ENCODE data around the gene TTC14. TPM values are rescaled to one million over a fixed set of nuclear protein-coding genes. Genes with fewer than 3 reads are reported as not detected.

Gene TTC14, protein sequence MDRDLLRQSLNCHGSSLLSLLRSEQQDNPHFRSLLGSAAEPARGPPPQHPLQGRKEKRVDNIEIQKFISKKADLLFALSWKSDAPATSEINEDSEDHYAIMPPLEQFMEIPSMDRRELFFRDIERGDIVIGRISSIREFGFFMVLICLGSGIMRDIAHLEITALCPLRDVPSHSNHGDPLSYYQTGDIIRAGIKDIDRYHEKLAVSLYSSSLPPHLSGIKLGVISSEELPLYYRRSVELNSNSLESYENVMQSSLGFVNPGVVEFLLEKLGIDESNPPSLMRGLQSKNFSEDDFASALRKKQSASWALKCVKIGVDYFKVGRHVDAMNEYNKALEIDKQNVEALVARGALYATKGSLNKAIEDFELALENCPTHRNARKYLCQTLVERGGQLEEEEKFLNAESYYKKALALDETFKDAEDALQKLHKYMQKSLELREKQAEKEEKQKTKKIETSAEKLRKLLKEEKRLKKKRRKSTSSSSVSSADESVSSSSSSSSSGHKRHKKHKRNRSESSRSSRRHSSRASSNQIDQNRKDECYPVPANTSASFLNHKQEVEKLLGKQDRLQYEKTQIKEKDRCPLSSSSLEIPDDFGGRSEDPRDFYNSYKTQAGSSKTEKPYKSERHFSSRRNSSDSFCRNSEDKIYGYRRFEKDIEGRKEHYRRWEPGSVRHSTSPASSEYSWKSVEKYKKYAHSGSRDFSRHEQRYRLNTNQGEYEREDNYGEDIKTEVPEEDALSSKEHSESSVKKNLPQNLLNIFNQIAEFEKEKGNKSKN
- polyA plus RNA-seq (2011; rRNA removed) = 38.3 and 43.7 TPM in 2 replicates
- 5.7 and 6.2 TPM in 2 replicates for polyA plus RNA-seq (2012; cell fraction: cytosol; rRNA removed)
- polyA plus RNA-seq (2012; cell fraction: nucleus; rRNA removed) = 11.7 and 13.4 TPM in 2 replicates
- 16.4 to 18.7 TPM (median 18.2 TPM) in 3 replicates for polyA plus RNA-seq (2017; fragmentation: RNase III; extraction: RNeasy Plus Mini Kit Qiagen cat#74134 plus additional on column Dnase treatment)
- 35.8 and 50.7 TPM in 2 replicates for polyA minus RNA-seq (2011; rRNA and poly(A)+ RNA removed)

GRCh38 chr3:180601688-180602666 lies at the start of gene TTC14:
TTC14 (plus strand) TSS chr3:180602163; CDS start chr3:180602262, 99 bp downstream.
- ATAC-seq (peak; percentile 100), FAIRE-seq (no peak), DNase-seq (ENCODE audit: low read depth in 1 of 2, low spot score in 1 of 2) (peak; percentile 88 to 92)
- 26% methylated on average over 28 of the region's 70 CpGs for WGBS (ENCODE audit: missing lambda C conversion rate)
- Histone ChIP-seq H3K4me2 (peak within 1 kb of the TSS; percentile 83), H3K4me1 (peaks cover 10% of the 10 kb centered on the region; the same call in 1 of the 3 replicates), H3K9me3 (peaks cover 11% of the 10 kb centered on the region), H3K27ac (peak within 1 kb of the TSS; percentile 80 to 89), H3K4me3 (peak within 1 kb of the TSS; percentile 70)
- POLR2A ChIA-PET = interaction anchor here (1.0 kb wide), 1 partner anchor 13 kb away, joined by 3 read pairs; no protein-coding TSS in a partner anchor
- CTCF ChIA-PET = interaction anchor here (2.0 kb wide), 1 partner anchor 673 kb away, joined by 5 read pairs; no protein-coding TSS in a partner anchor
- TF ChIP-seq HOXB13 (CRISPR knock-in tag; IDR thresholded peaks at IDR 0.05; ENCODE audit: low read depth) (no peak), RNF2 (IDR thresholded peaks at IDR 0.05; ENCODE audit: borderline replicate concordance, low read depth) (no peak), EHF (CRISPR knock-in tag; IDR thresholded peaks at IDR 0.05) (no peak), CBX8 (IDR thresholded peaks at IDR 0.05) (no peak), KDM1A (IDR thresholded peaks at IDR 0.05; ENCODE audit: low read depth) (no peak), ZC3H11A (IDR thresholded peaks at IDR 0.05) (no peak), NPAS2 (CRISPR knock-in tag; IDR thresholded peaks at IDR 0.05; ENCODE audit: borderline replicate concordance) (no peak), RFX5 (IDR thresholded peaks at IDR 0.05) (no peak), EP300 (IDR thresholded peaks at IDR 0.05) (no peak), BHLHE40 (IDR thresholded peaks at IDR 0.05; ENCODE audit: low read depth, low read length) (no peak), RARB (CRISPR knock-in tag; IDR thresholded peaks at IDR 0.05) (no peak), HEYL (CRISPR knock-in tag; IDR thresholded peaks at IDR 0.05) (no peak), ZFP36 (IDR thresholded peaks at IDR 0.05; ENCODE audit: borderline replicate concordance, partially characterized antibody) (no peak), POLR2A (IDR thresholded peaks at IDR 0.05; ENCODE audit: low read length) (peak; percentile 65), JUN (IDR thresholded peaks at IDR 0.05) (peak in 1 of 2 experiments; percentile 63; a peak in 1 of 5 replicates), ZSCAN20 (CRISPR knock-in tag; IDR thresholded peaks at IDR 0.05) (no peak), HOXA7 (CRISPR knock-in tag; IDR thresholded peaks at IDR 0.05) (no peak), CHD2 (IDR thresholded peaks at IDR 0.05; ENCODE audit: low read length, partially characterized antibody) (peak; percentile 73), JUNB (IDR thresholded peaks at IDR 0.05) (no peak), TP53 (CRISPR knock-in tag; IDR thresholded peaks at IDR 0.05) (no peak), CBX2 (IDR thresholded peaks at IDR 0.05; ENCODE audit: borderline replicate concordance, low read depth) (no peak), HOXB5 (CRISPR knock-in tag; IDR thresholded peaks at IDR 0.05) (no peak), SMC3 (IDR thresholded peaks at IDR 0.05) (no peak), SREBF2 (IDR thresholded peaks at IDR 0.05) (no peak), MAZ (IDR thresholded peaks at IDR 0.05; ENCODE audit: borderline replicate concordance, low read depth, low read length) (no peak), NFE2L2 (conservative IDR thresholded peaks at IDR 0.05; ENCODE audit: low read length) (no peak)
- TF ChIP-seq, protein P1, sequence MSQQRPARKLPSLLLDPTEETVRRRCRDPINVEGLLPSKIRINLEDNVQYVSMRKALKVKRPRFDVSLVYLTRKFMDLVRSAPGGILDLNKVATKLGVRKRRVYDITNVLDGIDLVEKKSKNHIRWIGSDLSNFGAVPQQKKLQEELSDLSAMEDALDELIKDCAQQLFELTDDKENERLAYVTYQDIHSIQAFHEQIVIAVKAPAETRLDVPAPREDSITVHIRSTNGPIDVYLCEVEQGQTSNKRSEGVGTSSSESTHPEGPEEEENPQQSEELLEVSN (IDR thresholded peaks at IDR 0.05; ENCODE audit: borderline replicate concordance, low read depth) = no peak
- TF ChIP-seq, protein P2, sequence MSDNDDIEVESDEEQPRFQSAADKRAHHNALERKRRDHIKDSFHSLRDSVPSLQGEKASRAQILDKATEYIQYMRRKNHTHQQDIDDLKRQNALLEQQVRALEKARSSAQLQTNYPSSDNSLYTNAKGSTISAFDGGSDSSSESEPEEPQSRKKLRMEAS (IDR thresholded peaks at IDR 0.05) = peak; percentile 77
- TF ChIP-seq, protein P3, sequence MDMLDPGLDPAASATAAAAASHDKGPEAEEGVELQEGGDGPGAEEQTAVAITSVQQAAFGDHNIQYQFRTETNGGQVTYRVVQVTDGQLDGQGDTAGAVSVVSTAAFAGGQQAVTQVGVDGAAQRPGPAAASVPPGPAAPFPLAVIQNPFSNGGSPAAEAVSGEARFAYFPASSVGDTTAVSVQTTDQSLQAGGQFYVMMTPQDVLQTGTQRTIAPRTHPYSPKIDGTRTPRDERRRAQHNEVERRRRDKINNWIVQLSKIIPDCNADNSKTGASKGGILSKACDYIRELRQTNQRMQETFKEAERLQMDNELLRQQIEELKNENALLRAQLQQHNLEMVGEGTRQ (IDR thresholded peaks at IDR 0.05) = no peak
- TF ChIP-seq, protein P4, sequence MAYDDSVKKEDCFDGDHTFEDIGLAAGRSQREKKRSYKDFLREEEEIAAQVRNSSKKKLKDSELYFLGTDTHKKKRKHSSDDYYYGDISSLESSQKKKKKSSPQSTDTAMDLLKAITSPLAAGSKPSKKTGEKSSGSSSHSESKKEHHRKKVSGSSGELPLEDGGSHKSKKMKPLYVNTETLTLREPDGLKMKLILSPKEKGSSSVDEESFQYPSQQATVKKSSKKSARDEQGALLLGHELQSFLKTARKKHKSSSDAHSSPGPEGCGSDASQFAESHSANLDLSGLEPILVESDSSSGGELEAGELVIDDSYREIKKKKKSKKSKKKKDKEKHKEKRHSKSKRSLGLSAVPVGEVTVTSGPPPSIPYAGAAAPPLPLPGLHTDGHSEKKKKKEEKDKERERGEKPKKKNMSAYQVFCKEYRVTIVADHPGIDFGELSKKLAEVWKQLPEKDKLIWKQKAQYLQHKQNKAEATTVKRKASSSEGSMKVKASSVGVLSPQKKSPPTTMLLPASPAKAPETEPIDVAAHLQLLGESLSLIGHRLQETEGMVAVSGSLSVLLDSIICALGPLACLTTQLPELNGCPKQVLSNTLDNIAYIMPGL (CRISPR knock-in tag; IDR thresholded peaks at IDR 0.05; ENCODE audit: borderline replicate concordance) = no peak
- TF ChIP-seq, protein P5, sequence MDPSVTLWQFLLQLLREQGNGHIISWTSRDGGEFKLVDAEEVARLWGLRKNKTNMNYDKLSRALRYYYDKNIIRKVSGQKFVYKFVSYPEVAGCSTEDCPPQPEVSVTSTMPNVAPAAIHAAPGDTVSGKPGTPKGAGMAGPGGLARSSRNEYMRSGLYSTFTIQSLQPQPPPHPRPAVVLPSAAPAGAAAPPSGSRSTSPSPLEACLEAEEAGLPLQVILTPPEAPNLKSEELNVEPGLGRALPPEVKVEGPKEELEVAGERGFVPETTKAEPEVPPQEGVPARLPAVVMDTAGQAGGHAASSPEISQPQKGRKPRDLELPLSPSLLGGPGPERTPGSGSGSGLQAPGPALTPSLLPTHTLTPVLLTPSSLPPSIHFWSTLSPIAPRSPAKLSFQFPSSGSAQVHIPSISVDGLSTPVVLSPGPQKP (IDR thresholded peaks at IDR 0.05; ENCODE audit: low read depth, low read length) = no peak
- TF ChIP-seq, protein P6, sequence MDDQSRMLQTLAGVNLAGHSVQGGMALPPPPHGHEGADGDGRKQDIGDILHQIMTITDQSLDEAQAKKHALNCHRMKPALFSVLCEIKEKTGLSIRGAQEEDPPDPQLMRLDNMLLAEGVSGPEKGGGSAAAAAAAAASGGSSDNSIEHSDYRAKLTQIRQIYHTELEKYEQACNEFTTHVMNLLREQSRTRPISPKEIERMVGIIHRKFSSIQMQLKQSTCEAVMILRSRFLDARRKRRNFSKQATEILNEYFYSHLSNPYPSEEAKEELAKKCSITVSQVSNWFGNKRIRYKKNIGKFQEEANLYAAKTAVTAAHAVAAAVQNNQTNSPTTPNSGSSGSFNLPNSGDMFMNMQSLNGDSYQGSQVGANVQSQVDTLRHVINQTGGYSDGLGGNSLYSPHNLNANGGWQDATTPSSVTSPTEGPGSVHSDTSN (IDR thresholded peaks at IDR 0.05) = no peak
